Endothelial cell of umbilical vein (primary cell): ENCODE results near the gene ZSWIM6. TPM values are rescaled to one million over a fixed set of nuclear protein-coding genes. Genes with fewer than 3 reads are reported as not detected.

Source experiments
- BruUV-seq: library from RNA; stranded (reverse); fragments of 400-500 nt; replicated peaks from 2 replicates; lab custom pipeline; 2021; lab: Mats Ljungman, UMichigan
- CTCF ChIA-PET: fragments of 300-600, 350-600 bp; sonication (Branson Sonifier 250); formaldehyde crosslinking; loops from one replicate; lab custom pipeline; 2021; ENCODE audit warnings: antibody characterized with exemption, inconsistent platforms; lab: Charles Lee
- POLR2A ChIA-PET: fragments of 300-600, 350-600 bp; sonication (Branson Sonifier 250); formaldehyde crosslinking; loops from one replicate; lab custom pipeline; 2021; ENCODE audit warnings: antibody characterized with exemption, inconsistent platforms; lab: Charles Lee
- DNase-seq: peaks from one replicate; pipeline ENCODE4 v3.0.0-alpha.2; 2011; ENCODE audit warnings: low read depth, low spot score
- FAIRE-seq: peaks from 2 replicates; lab custom pipeline; 2011; peaks lifted over from hg19 to GRCh38; lab: Jason Lieb, UNC
- H2AFZ ChIP-seq: 2 replicates; pipeline ENCODE4 v1.6.0; 2012; ENCODE audit warnings: low read depth, low read length, control low read depth, inconsistent platforms
- H3K27ac ChIP-seq: 2 replicates; pipeline ENCODE4 v1.5.1; 2011; ENCODE audit warnings: low read depth, mild to moderate bottlenecking, control low read depth, low read length, moderate library complexity; ENCODE audit not compliant: insufficient read depth
- H3K27me3 ChIP-seq, 2 experiments: 2 replicates each; pipeline versions ENCODE4 v1.6.0 to v1.6.1; 2011; ENCODE audit warnings: low read length in 2 of 2, mixed read lengths in 1 of 2; ENCODE audit not compliant: control insufficient read depth in 2 of 2, insufficient read depth in 2 of 2
- H3K36me3 ChIP-seq, 2 experiments: 2 replicates in 1 of 2; 3 replicates in 1 of 2; pipeline ENCODE4 v1.5.1; 2011; ENCODE audit warnings: low read length in 2 of 2, mild to moderate bottlenecking in 1 of 2, moderate library complexity in 1 of 2; ENCODE audit not compliant: control insufficient read depth in 2 of 2, insufficient read depth in 2 of 2; ENCODE audit errors: extremely low read depth in 1 of 2
- H3K4me1 ChIP-seq: 3 replicates; pipeline ENCODE4 v1.5.1; 2011; ENCODE audit warnings: mild to moderate bottlenecking, low read length; ENCODE audit not compliant: control insufficient read depth, insufficient read depth; ENCODE audit errors: extremely low read depth
- H3K4me2 ChIP-seq: 2 replicates; pipeline ENCODE4 v1.6.1; 2011; ENCODE audit warnings: low read length, control low read depth, mixed read lengths; ENCODE audit not compliant: insufficient read depth
- H3K4me3 ChIP-seq, 3 experiments: fragments of 200-600 bp in 1 of 3; sonication (generic), shearing (Covaris generic) in 1 of 3; replicated peaks in 1 of 3; 2 replicates each; pipeline ENCODE4 v1.5.1; 2011 to 2016; ENCODE audit warnings: control low read depth in 3 of 3, low read length in 3 of 3, mild to moderate bottlenecking in 2 of 3, inconsistent platforms in 1 of 3, low read depth in 1 of 3, moderate library complexity in 1 of 3; ENCODE audit not compliant: insufficient read depth in 1 of 3
- H3K79me2 ChIP-seq: 2 replicates; pipeline ENCODE4 v1.6.0; 2012; ENCODE audit warnings: low read length, inconsistent platforms; ENCODE audit not compliant: control insufficient read depth, insufficient read depth
- H3K9ac ChIP-seq: replicated peaks from 2 replicates; pipeline ENCODE3; 2011; ENCODE audit warnings: low read length, control low read depth; ENCODE audit not compliant: insufficient read depth; ENCODE audit errors: extremely low read depth
- H3K9me1 ChIP-seq: replicated peaks from 3 replicates; pipeline ENCODE4 v1.6.0; 2011; ENCODE audit warnings: mild to moderate bottlenecking, low read length; ENCODE audit not compliant: control insufficient read depth, insufficient read depth; ENCODE audit errors: extremely low read depth
- H3K9me3 ChIP-seq: replicated peaks from 2 replicates; pipeline ENCODE4 v1.5.1; 2012; ENCODE audit warnings: low read length, inconsistent platforms; ENCODE audit not compliant: control insufficient read depth, insufficient read depth
- H4K20me1 ChIP-seq: replicated peaks from 2 replicates; pipeline ENCODE3; 2011; ENCODE audit warnings: mild to moderate bottlenecking, low read length; ENCODE audit not compliant: control insufficient read depth, insufficient read depth; ENCODE audit errors: extremely low read depth
- FOS ChIP-seq: IDR thresholded peaks from 2 replicates; pipeline ENCODE4 v1.6.1; 2011; ENCODE audit warnings: mild to moderate bottlenecking, low read length, moderate library complexity, borderline replicate concordance; ENCODE audit not compliant: insufficient read depth
- JUN ChIP-seq: IDR thresholded peaks from 2 replicates; pipeline ENCODE4 v1.6.1; 2011; ENCODE audit warnings: borderline replicate concordance, low read depth; ENCODE audit not compliant: insufficient read length, insufficient read depth
- POLR2AphosphoS5 ChIP-seq: IDR thresholded peaks from 2 replicates; pipeline ENCODE4 v1.6.1; 2012; ENCODE audit warnings: low read depth, mild to moderate bottlenecking, control low read depth, low read length, moderate library complexity; ENCODE audit not compliant: insufficient read depth
- dilution Hi-C: fragments of 300-500 bp; cut with MboI; formaldehyde crosslinking; loops from one replicate; pipeline ENCODE4 v1.15.0; 2019; ENCODE audit warnings: low sequenced_read_pairs; ENCODE audit not compliant: extremely low pct_ligation_motif_present
- intact Hi-C: fragments of 100-400 bp; cut with micrococcal nuclease; formaldehyde crosslinking; loops from one replicate; pipeline ENCODE4 v1.10.0; 2022
- polyA plus RNA-seq, 4 experiments: library from polyadenylated mRNA; depleted of rRNA in 3 of 4; stranded (reverse) in 3 of 4; unstranded in 1 of 4; fragments of >200 nt; gene quantifications; 2 replicates each; pipeline versions ENCODE4 v1.2.1 to v1.2.3, GENCODE V29; 2011 to 2012; ENCODE audit warnings: missing spikeins in 1 of 4
- total RNA-seq: library from RNA; stranded (reverse); gene quantifications from 2 replicates; pipeline ENCODE4 v1.2.3, GENCODE V29; 2021
- TF ChIP-seq, protein P1 (sequence below), 2 donors: IDR thresholded peaks; 1 replicate in 1 of 2; 2 replicates in 1 of 2; pipeline ENCODE4 v1.5.1; 2011; ENCODE audit warnings: low read length in 2 of 2, mild to moderate bottlenecking in 2 of 2, moderate library complexity in 2 of 2, control low read depth in 1 of 2, inconsistent platforms in 1 of 2, low read depth in 1 of 2; ENCODE audit not compliant: insufficient read depth in 1 of 2; ENCODE audit errors: extremely low read depth in 1 of 2

Gene ZSWIM6
- total and polyA plus RNA-seq, 2 donors (not counting 3 experiments of a cell fraction or from before 2014, with no cell fraction given): 14.9 to 25.3 TPM

DNA sequence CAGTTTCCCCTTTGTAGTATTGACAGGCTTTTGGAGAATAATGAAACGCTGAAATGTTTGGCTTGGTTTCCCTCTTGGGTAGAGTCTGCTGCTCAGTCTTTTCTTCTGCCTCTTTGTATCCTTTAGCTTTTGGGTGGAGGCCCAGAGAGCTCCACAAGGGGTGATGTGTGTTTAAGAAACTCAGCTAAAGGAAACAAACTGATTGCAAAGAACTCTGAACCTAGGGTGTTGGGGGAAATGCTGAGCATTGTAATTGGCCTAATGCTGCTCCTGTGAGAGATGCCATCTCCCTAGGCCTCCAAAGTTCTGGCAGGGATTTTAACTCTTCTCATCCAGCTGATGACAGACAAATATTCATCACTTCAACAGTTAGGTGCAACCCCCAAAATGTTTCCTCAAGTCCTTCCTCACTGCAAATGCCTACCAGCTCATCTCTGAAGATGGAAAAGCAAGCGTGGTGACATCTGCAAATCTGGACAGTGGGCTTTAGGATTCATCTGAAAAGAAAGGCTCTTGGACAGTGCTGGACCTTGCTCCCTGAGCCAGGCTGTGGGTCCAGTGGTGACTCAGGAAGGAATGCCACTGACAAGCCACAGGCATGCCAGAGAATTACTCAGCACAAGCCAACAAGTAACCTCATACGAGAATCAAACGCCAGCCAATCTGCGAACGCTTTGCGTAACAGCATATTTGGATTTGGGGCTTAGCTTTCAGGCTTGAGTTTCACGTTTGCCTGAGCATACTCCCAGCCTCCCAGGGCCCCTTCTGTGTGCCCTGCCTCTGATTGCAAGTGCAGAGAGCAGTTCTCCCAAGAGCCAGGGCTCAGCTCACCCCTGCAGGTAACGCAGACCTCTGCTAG lies 30.5 kb upstream of the ZSWIM6 start:
- Histone ChIP-seq H3K9ac (no peak overlapping the region), H3K4me2 (no peak overlapping the region), H3K36me3 (no peaks in the 10 kb centered on the region), H2AFZ (no peak overlapping the region), H3K9me1 (no peaks in the 10 kb centered on the region), H3K27ac (no peak overlapping the region), H3K4me1 (peaks cover 23% of the 10 kb centered on the region), H4K20me1 (no peaks in the 10 kb centered on the region), H3K79me2 (no peaks in the 10 kb centered on the region), H3K27me3 (no peaks in the 10 kb centered on the region), H3K4me3 (no peak overlapping the region), H3K9me3 (no peaks in the 10 kb centered on the region)
- DNase-seq: peak; percentile 29
- no TSS peak for BruUV-seq
- ChIA-PET CTCF (interaction anchor here (1.1 to 2.9 kb wide), 4 partner anchors 10 to 28 kb away, joined by 3 to 15 read pairs (median 4); no protein-coding TSS in a partner anchor), POLR2A (interaction anchor here (0.6 to 0.7 kb wide), 2 partner anchors 11 to 695 kb away, joined by 3 read pairs; no protein-coding TSS in a partner anchor)
- peak; percentile 70 for FAIRE-seq
- dilution Hi-C loops (no loop called here), intact Hi-C loops (no loop called here)
- TF ChIP-seq JUN: peak; percentile 21
- TF ChIP-seq, protein P1, sequence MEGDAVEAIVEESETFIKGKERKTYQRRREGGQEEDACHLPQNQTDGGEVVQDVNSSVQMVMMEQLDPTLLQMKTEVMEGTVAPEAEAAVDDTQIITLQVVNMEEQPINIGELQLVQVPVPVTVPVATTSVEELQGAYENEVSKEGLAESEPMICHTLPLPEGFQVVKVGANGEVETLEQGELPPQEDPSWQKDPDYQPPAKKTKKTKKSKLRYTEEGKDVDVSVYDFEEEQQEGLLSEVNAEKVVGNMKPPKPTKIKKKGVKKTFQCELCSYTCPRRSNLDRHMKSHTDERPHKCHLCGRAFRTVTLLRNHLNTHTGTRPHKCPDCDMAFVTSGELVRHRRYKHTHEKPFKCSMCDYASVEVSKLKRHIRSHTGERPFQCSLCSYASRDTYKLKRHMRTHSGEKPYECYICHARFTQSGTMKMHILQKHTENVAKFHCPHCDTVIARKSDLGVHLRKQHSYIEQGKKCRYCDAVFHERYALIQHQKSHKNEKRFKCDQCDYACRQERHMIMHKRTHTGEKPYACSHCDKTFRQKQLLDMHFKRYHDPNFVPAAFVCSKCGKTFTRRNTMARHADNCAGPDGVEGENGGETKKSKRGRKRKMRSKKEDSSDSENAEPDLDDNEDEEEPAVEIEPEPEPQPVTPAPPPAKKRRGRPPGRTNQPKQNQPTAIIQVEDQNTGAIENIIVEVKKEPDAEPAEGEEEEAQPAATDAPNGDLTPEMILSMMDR (IDR thresholded peaks at IDR 0.05; ENCODE audit: extremely low read depth in 1 of 2, insufficient read depth in 1 of 2, low read depth in 1 of 2, low read length in 2 of 2): no peak
- TF ChIP-seq POLR2AphosphoS5: peak; percentile 39
- TF ChIP-seq FOS: peak; percentile 41
